Fibroblast of skin of scalp (primary cell): ENCODE measurements around the gene ADAMTS2.
"Not testable (repeated sequence)": the region's sequence is repeated elsewhere in the genome, so short reads cannot be mapped to it uniquely, and the experiment has no call there.

ENCODE experiments used
- DNase-seq: peaks from one replicate; pipeline ENCODE4 v3.0.0-alpha.2; 2013

The ADAMTS2 gene

GRCh38 chr5:179296150-179296821, 49.0 kb downstream of the ADAMTS2 start:
- DNase-seq, result no peak

DNA sequence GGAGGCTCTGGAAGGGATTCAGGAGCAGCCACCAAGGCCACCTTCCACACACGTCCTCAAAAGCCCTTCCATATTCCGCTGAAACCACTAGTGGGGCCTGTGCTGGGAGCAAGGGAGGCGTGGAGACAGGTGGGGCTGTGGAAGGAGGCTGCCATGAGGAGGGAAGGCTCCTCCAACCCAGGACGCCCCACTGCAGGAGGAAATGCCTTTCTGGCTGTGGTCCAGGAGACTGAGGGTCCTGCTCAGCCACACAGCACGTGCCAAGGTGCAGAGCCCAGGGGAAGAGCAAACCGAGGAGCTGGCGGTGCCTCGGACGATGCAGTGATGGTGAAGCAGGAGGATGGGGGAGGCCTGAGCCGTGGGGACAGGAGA, 49.5 kb downstream of the ADAMTS2 start:
- no peak for DNase-seq

GRCh38 chr5:179294891-179295777, 50.1 kb downstream of the ADAMTS2 start:
- peak; percentile 64 for DNase-seq

GRCh38 chr5:179294131-179294780, 51.0 kb downstream of the ADAMTS2 start:
- no peak for DNase-seq

- no peak for DNase-seq
Measured at GRCh38 chr5:179292681-179293635, 52.3 kb downstream of the ADAMTS2 start.

- no peak for DNase-seq
Measured at GRCh38 chr5:179292202-179292601, 53.1 kb downstream of the ADAMTS2 start.

DNA sequence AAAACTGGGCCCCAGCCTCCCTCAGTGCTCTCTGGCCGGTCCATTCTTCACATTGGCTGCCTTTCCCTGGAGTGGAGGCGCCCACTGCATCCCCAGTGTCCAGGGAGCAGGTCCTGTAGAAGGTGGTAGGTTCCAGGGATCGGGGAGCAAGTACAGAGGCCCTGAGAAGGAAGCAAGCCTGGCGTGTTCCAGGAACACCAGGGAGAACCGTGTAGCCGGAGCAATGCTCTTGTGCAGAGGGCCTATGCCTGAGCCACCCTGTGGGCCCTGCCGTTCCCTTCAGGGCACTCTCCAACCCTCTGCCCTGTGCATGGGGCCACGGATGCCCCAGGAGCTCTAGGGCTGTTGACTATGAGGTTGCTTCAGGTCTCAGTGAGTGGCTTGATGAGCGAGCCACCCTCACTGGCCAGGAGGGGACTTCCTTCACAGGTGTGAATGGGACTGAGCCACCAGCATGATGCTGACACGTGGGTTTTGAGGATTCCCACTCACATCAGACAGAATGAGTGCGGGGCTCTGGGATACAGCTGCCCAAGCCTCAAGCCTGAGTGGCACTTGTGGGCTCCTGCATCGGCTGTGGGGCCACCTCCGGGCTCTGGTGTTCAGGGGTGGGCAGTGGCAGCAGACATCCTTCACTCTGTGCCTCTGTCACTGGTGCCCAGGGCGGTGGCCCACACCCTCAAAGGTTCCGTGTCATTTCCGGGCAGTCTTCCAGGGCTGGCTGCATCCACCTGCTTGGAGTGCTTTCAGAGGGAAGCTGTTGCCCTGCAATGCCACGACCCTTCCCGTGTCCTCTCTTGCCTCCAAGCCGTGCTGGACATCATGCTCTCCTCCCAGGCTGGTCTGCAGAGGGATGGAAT, 54.4 kb downstream of the ADAMTS2 start:
- DNase-seq, result no peak

DNA sequence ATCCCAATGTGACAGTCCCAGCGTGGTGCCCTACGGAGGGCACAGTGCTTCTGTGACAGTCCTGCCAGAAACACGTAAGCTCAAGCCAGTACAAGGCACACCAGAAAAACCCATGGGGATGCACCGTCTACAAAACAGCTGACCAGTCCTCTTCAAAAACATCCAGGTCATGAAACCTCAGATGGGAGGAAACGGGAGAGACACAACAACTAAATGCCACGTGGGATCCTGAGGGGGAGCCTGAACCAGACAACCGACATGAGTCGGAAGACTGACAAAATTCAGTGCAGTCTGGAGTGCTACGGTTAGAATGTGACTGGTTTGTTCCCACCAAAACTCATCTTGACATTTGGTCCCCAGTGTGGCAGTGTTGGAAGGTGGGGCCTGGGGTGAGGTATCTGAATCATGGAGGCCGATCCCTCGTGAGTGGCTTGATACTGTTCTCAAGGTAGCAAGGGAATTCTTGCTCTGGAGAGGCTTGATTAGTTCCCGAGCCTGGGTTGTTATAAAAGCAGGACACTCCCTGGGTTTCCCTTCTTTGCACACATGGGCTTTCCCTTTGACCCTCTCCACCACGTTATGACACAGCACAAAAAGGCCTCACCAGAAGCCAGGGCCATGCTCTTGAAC, 55.4 kb downstream of the ADAMTS2 start:
- DNase-seq, result no peak

DNA sequence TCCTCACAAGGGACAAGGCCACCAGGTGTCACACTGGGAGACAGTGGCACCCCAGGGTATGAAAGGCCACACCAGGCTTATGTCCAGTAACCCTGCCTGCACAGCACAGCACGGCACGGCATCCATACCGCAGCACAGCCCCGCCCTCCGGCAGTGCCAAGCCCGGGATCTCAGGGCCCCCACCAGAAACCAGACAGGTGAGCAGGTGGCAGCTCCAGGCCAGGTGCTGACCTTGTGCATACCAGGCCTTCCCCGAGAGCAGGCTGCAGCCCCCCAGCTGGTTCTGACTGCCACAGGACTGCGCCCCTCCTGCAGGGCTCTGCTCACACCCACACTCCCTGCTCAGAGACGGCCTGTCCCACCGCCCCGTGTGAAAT, 56.5 kb downstream of the ADAMTS2 start:
- DNase-seq, result no peak

GRCh38 chr5:179288101-179288808, 57.0 kb downstream of the ADAMTS2 start:
- no peak for DNase-seq

- DNase-seq, result no peak
Measured at GRCh38 chr5:179287631-179288030, 57.6 kb downstream of the ADAMTS2 start.

GRCh38 chr5:179287071-179287470, 58.2 kb downstream of the ADAMTS2 start:
- DNase-seq, result no peak

DNA sequence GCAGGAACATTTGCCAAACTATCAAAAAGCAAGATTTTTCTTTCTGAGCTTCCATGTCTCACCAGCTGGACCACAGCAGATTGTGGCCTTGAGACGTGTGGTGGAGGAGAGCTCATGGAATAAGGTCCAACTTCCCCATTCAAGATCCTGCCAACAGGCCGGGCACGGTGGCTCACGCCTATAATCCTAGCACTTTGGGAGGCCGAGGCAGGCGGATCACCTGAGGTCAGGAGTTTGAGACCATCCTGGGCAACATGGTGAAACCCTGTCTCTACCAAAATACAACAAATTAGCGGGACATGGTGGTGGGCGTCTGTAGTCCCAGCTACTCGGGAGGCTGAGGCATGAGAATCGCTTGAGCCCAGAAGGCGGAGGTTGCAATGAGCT, 59.5 kb downstream of the ADAMTS2 start:
- not testable (repeated sequence) for DNase-seq

DNA sequence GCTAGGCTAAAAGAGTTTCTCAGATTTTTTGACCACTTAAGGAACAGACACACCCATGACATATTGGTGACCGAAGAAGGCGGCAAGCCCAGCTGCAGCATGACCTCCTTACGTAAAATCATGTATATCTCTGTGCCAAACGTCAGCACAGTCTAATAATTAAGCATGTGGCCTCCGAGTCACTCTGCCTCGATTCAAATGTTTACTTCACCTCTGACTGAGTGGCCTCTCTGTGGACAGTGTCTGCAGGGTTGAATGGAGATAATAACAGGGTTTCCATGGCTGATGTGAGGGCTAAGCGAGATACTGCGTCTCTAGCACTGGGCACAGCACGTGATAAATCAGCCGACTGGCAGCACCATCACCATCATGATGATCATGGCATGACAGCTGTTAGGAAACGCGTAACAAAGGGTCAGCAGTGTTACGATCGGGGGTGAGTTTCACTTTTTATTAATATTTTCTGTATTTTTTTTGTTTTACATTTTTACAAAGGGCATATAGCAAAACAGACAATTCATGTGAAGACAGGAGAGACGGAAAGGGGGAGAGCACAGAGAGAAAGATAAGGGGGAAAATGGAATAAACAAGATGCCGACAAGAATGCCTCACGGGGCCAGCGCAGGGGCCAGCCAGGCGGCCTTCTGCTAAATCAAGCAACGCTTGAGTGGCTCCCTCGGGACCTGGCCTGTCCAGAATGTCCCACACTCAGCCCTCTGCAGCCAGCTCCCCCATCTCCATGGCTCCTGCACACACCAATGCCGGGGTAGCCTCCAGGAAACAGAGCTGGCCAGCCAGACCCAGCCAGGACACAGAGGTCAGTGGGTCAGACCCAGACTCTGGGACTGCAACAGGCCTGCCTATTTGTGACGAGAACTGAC, 60.3 kb downstream of the ADAMTS2 start:
- DNase-seq, result no peak

- not testable (repeated sequence) for DNase-seq
Measured at GRCh38 chr5:179283908-179284307, 61.4 kb downstream of the ADAMTS2 start.

GRCh38 chr5:179281694-179282093, 63.6 kb downstream of the ADAMTS2 start:
- DNase-seq, result no peak

- DNase-seq, result no peak
Measured at GRCh38 chr5:179280095-179280490, 65.2 kb downstream of the ADAMTS2 start.

DNA sequence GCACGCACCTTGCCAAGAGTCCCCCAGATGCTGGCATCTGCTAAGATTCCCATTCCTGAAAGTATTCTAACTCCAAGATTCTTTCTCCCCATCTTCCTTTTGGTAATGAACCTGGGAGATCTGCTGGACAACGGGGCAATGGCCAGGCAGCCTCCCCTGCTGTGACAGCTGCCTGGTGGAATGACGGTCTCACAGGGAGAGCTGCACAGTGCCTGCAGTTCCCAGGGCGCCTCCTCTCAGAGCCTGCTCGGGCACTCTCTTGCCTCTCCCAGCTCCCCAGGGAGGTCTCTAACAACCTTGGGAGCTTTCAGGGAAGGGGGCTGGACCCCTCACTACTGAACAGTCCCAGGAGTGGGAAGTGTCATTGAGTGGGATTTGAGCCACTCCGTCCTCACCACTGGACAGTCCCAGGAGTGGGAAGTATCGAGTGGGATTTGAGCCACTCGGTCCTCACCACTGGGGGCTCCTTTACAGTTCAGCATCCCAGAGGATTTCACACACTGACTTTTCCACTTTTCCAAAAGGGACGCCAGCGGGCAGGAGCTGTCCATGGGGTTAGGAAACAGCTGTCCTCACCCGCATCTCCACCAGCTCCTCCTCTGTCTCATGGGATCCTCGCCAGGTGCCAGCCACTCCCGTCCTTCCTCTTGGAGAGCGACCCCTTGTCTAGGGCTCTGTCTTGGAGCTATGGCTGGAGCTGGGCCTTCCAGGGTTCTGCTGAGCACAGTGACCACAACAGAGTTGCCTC, 65.7 kb downstream of the ADAMTS2 start:
- DNase-seq, result no peak
